Activated CD4-positive, alpha-beta T cell treated with anti-CD3 and anti-CD28 coated beads, Interleukin-2, amount 10 ng/mL, durations not matched to agents 24 days and 14 days (primary cell): ENCODE results near the gene PCSK6. TPM values are rescaled to one million over a fixed set of nuclear protein-coding genes. Genes with fewer than 3 reads are reported as not detected.

Experiments
- DNase-seq: peaks from one replicate; pipeline ENCODE4 v3.0.0; 2022
- H3K27ac Mint-ChIP-seq: one replicate; pipeline ENCODE4 v1.8.0; 2022; ENCODE audit warnings: mild to moderate bottlenecking, mixed read lengths
- H3K27me3 Mint-ChIP-seq: one replicate; pipeline ENCODE4 v1.8.0; 2022; ENCODE audit warnings: mixed read lengths
- H3K36me3 Mint-ChIP-seq: one replicate; pipeline ENCODE4 v1.8.0; 2022; ENCODE audit warnings: low read depth, mild to moderate bottlenecking, mixed read lengths
- H3K4me1 Mint-ChIP-seq: one replicate; pipeline ENCODE4 v1.8.0; 2021; ENCODE audit warnings: mixed read lengths
- H3K4me3 Mint-ChIP-seq: one replicate; pipeline ENCODE4 v1.8.0; 2022; ENCODE audit warnings: mild to moderate bottlenecking, moderate library complexity, mixed read lengths
- H3K9me3 Mint-ChIP-seq: one replicate; pipeline ENCODE4 v1.8.0; 2021; ENCODE audit warnings: mixed read lengths
- intact Hi-C: fragments of 100-400 bp; cut with micrococcal nuclease; formaldehyde crosslinking; loops from one replicate; pipeline ENCODE4 v1.15.1; 2023
- total RNA-seq: library from RNA; stranded (reverse); gene quantifications from 2 replicates; pipeline ENCODE4 v1.2.3, GENCODE V29; 2022

The PCSK6 gene
- total RNA-seq, 1 donor from 2014 or later: 5.4 TPM

DNA sequence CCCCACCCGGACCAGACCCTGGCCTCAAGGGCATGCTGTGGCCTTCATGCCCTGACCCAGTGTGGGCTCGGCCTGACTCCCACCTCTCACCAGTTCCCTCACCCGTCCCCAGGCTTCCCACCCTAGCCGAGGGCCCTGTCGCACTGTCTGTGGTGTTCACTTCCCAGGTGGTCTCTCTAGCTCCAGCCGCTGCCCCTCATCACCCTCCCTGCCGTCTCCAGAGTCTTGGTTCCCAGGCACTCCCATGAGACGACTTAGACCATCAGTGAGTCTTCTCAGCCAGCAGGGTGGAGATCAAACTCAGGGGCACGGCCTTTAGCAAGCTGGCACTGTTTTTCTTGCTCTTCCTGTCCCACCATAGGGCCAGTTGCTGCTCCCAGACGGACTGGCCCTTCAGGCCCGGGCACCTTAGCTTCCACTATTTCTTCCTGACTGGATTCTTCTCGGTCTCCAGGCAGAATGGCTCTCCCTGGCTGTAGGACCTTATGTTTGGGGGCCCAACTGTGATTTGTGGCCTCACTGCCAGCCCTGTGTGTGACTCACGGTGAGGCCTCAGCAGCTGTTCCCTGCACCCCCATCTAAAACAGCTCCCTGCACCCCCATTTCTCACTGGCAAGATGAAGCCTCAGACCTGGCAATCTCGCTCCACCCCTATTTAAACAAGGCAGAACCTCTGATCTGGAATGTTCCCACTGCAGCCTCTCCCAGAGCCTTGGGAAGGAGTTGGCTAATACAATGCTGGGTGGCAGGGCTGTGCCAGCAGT is 9.4 kb upstream of the PCSK6 start:
- Mint-ChIP-seq H3K36me3 (no peaks in the 10 kb centered on the region), H3K4me3 (no peak overlapping the region), H3K27me3 (peaks cover 34% of the 10 kb centered on the region), H3K9me3 (no peaks in the 10 kb centered on the region), H3K27ac (no peak overlapping the region), H3K4me1 (peaks cover 40% of the 10 kb centered on the region)
- no peak for DNase-seq
- intact Hi-C loops: no loop called here

- H3K4me1 Mint-ChIP-seq: peaks cover 41% of the 10 kb centered on the region
- intact Hi-C loops: no loop called here
- peak; percentile 50 for DNase-seq
- H3K9me3 Mint-ChIP-seq: no peaks in the 10 kb centered on the region
- H3K36me3 Mint-ChIP-seq: no peaks in the 10 kb centered on the region
- no peak overlapping the region for H3K4me3 Mint-ChIP-seq
- H3K27ac Mint-ChIP-seq: no peak overlapping the region
- peaks cover 32% of the 10 kb centered on the region for H3K27me3 Mint-ChIP-seq
Observed at GRCh38 chr15:101498076-101498716, 8.7 kb upstream of the PCSK6 start.

GRCh38 chr15:101497484-101498034 is 8.1 kb upstream of the PCSK6 start:
- Mint-ChIP-seq H3K9me3 (no peaks in the 10 kb centered on the region), H3K36me3 (no peaks in the 10 kb centered on the region), H3K4me3 (peak overlapping the region; percentile 29), H3K4me1 (peaks cover 41% of the 10 kb centered on the region), H3K27ac (no peak overlapping the region), H3K27me3 (peaks cover 32% of the 10 kb centered on the region)
- intact Hi-C loops: no loop called here
- DNase-seq: peak; percentile 49

DNA sequence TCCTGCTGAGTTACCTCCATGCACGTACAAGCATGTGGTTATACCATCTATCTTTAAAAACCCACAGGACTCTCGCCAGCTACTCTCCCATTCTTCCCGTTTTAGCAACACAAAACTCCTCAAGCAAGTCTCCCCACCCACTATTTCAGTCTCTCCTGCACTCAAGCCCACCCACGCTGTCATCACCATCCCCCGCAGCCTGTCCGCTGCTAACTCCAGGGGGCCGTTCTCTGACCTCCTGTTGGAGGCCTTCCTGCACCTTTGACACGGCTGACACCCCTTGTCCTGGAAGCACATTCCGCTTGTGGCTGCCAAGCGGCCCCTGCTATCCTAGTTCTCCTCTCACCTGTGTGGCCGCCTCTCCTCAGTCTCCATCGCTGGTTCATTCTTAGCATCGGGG is 7.5 kb upstream of the PCSK6 start:
- no peaks in the 10 kb centered on the region for H3K36me3 Mint-ChIP-seq
- H3K27me3 Mint-ChIP-seq: peaks cover 36% of the 10 kb centered on the region
- no peak overlapping the region for H3K27ac Mint-ChIP-seq
- intact Hi-C loops: no loop called here
- peaks cover 41% of the 10 kb centered on the region for H3K4me1 Mint-ChIP-seq
- peak overlapping the region; percentile 29 for H3K4me3 Mint-ChIP-seq
- DNase-seq: no peak
- no peaks in the 10 kb centered on the region for H3K9me3 Mint-ChIP-seq

GRCh38 chr15:101496198-101496986 is 6.9 kb upstream of the PCSK6 start:
- no peak overlapping the region for H3K27ac Mint-ChIP-seq
- H3K4me3 Mint-ChIP-seq: peak overlapping the region; percentile 29
- H3K9me3 Mint-ChIP-seq: no peaks in the 10 kb centered on the region
- H3K4me1 Mint-ChIP-seq: peaks cover 40% of the 10 kb centered on the region
- peak; percentile 53 for DNase-seq
- H3K27me3 Mint-ChIP-seq: peaks cover 41% of the 10 kb centered on the region
- intact Hi-C loops: no loop called here
- no peaks in the 10 kb centered on the region for H3K36me3 Mint-ChIP-seq

DNA sequence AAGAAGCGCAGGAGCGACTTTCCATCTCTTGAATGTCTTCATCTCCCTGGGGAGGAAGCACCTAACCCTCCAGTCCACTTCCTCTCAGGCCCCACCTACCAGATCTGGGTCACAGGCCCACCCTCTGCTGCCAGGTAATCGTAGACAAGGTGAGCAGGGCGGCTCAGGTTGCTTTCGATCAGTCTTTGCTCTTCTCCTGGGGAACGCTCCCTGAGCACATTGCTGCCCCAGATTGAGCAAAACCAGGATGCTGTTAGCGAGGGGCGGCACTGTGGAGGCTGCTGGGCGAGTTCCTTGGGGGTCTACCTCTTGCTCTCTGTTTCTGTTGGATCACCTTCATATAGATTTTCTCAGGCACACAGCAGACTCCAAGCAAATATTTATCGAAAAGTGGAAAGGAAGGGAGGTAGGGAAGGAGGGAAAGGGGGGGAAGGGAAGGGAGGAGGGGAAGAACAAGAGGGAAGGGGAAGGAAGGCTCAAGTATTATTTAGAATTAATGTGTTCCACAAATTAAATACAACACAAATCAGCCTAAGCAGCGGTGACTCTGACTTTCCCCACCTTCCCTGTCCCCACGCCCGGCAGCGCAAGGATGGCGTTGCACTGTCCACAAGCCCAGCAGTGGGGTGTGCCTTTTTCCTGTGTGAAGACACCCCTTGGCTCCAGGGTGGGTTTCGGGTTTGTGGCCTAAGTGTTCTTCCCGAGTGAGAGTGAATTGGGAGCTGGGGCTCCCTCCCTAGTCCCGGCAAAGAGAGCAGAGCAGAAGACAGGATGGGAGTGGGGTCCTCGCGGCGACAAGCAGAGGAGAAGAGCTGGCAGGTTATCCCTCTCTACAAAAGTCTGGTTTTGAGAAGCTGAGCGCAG is 6.1 kb upstream of the PCSK6 start:
- H3K27ac Mint-ChIP-seq: no peak overlapping the region
- no peaks in the 10 kb centered on the region for H3K9me3 Mint-ChIP-seq
- peak; percentile 49 for DNase-seq
- peaks cover 33% of the 10 kb centered on the region for H3K4me1 Mint-ChIP-seq
- H3K4me3 Mint-ChIP-seq: no peak overlapping the region
- intact Hi-C loops: no loop called here
- H3K36me3 Mint-ChIP-seq: no peaks in the 10 kb centered on the region
- peaks cover 49% of the 10 kb centered on the region for H3K27me3 Mint-ChIP-seq

- Mint-ChIP-seq H3K4me1 (peaks cover 25% of the 10 kb centered on the region), H3K36me3 (no peaks in the 10 kb centered on the region), H3K9me3 (no peaks in the 10 kb centered on the region), H3K4me3 (no peak overlapping the region), H3K27ac (no peak overlapping the region), H3K27me3 (peaks cover 52% of the 10 kb centered on the region)
- DNase-seq: peak; percentile 43
- intact Hi-C loops: no loop called here
Observed at GRCh38 chr15:101494251-101494796, 4.8 kb upstream of the PCSK6 start.

GRCh38 chr15:101492766-101493692 is 3.5 kb upstream of the PCSK6 start:
- no peak overlapping the region for H3K27ac Mint-ChIP-seq
- DNase-seq: no peak
- peaks cover 56% of the 10 kb centered on the region for H3K27me3 Mint-ChIP-seq
- H3K36me3 Mint-ChIP-seq: no peaks in the 10 kb centered on the region
- H3K9me3 Mint-ChIP-seq: no peaks in the 10 kb centered on the region
- intact Hi-C loops: no loop called here
- peaks cover 25% of the 10 kb centered on the region for H3K4me1 Mint-ChIP-seq
- no peak overlapping the region for H3K4me3 Mint-ChIP-seq

- no peaks in the 10 kb centered on the region for H3K36me3 Mint-ChIP-seq
- no peak overlapping the region for H3K27ac Mint-ChIP-seq
- H3K27me3 Mint-ChIP-seq: peaks cover 59% of the 10 kb centered on the region
- no peaks in the 10 kb centered on the region for H3K9me3 Mint-ChIP-seq
- peaks cover 18% of the 10 kb centered on the region for H3K4me1 Mint-ChIP-seq
- DNase-seq: no peak
- no peak overlapping the region for H3K4me3 Mint-ChIP-seq
- intact Hi-C loops: no loop called here
Observed at GRCh38 chr15:101491734-101492640, 2.5 kb upstream of the PCSK6 start.

- Mint-ChIP-seq H3K36me3 (no peaks in the 10 kb centered on the region), H3K9me3 (no peaks in the 10 kb centered on the region), H3K27me3 (peaks cover 59% of the 10 kb centered on the region), H3K4me3 (peak overlapping the region; percentile 5), H3K4me1 (peaks cover 9% of the 10 kb centered on the region), H3K27ac (no peak overlapping the region)
- DNase-seq: no peak
- intact Hi-C loops: no loop called here
Observed at GRCh38 chr15:101490922-101491733, 1.6 kb upstream of the PCSK6 start.

GRCh38 chr15:101490408-101490891 is 943 bp upstream of the PCSK6 start:
- Mint-ChIP-seq H3K27ac (peak overlapping the region; percentile 6), H3K4me1 (peaks cover 9% of the 10 kb centered on the region), H3K9me3 (no peaks in the 10 kb centered on the region), H3K27me3 (peaks cover 57% of the 10 kb centered on the region), H3K36me3 (no peaks in the 10 kb centered on the region), H3K4me3 (peak overlapping the region; percentile 67)
- intact Hi-C loops: no loop called here
- no peak for DNase-seq
